Rectal smooth muscle tissue (tissue), 1 donor: ENCODE measurements around the gene GJA1.

ENCODE experiments used
- H3K27ac ChIP-seq: one replicate; pipeline ENCODE4 v1.7.0; 2013; ENCODE audit warnings: low read depth, low read length, inconsistent platforms
- H3K27me3 ChIP-seq: one replicate; pipeline ENCODE4 v1.7.0; 2013; ENCODE audit warnings: low read length; ENCODE audit not compliant: control insufficient read depth, insufficient read depth
- H3K36me3 ChIP-seq: one replicate; pipeline ENCODE4 v1.7.0; 2013; ENCODE audit warnings: low read length; ENCODE audit not compliant: control insufficient read depth, insufficient read depth
- H3K4me1 ChIP-seq: one replicate; pipeline ENCODE4 v1.7.0; 2013; ENCODE audit warnings: low read length; ENCODE audit not compliant: control insufficient read depth, insufficient read depth
- H3K4me3 ChIP-seq: one replicate; pipeline ENCODE4 v1.7.0; 2013; ENCODE audit warnings: low read length
- H3K9ac ChIP-seq: one replicate; pipeline ENCODE4 v1.7.0; 2013; ENCODE audit warnings: low read length

GJA1 gene

GRCh38 chr6:121465101-121465500, 29.7 kb downstream of the GJA1 start:
- H3K27me3 ChIP-seq: no peaks in the 10 kb centered on the region
- no peaks in the 10 kb centered on the region for H3K36me3 ChIP-seq
- H3K4me1 ChIP-seq: no peaks in the 10 kb centered on the region
- H3K4me3 ChIP-seq: no peak overlapping the region
- no peak overlapping the region for H3K27ac ChIP-seq
- no peak overlapping the region for H3K9ac ChIP-seq

DNA sequence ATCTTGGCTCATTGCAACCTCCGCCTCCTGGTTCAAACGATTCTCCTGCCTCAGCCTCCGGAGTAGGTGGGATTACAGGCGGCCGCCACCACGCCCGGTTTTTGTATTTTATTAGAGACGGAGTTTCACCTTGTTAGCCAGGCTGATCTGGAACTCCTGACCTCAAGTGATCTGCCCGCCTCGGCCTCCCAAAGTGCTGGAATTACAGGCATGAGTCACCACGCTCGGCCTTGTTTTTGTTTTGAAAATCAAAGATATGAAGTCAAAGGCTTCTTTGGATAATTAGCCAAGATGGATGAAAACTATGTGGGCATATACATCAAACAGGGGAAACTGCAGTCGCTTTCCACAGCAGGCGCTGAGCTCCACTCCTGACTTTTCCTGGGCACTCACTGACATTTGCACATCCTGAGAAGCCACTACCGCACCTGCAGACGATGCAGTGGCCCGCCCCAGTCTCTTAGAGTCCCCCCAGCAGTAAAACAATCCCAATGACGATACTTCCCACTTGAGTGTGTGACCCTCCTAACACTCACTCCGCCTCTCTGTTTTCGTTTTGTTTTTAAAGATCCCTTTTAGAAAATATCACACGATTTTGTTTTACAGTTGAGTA, 44.1 kb downstream of the GJA1 start:
- Histone ChIP-seq H3K27me3 (no peaks in the 10 kb centered on the region), H3K27ac (no peak overlapping the region), H3K4me1 (no peaks in the 10 kb centered on the region), H3K9ac (no peak overlapping the region), H3K4me3 (no peak overlapping the region), H3K36me3 (no peaks in the 10 kb centered on the region)

- H3K36me3 ChIP-seq: no peaks in the 10 kb centered on the region
- no peaks in the 10 kb centered on the region for H3K4me1 ChIP-seq
- no peak overlapping the region for H3K27ac ChIP-seq
- H3K27me3 ChIP-seq: no peaks in the 10 kb centered on the region
- H3K9ac ChIP-seq: no peak overlapping the region
- no peak overlapping the region for H3K4me3 ChIP-seq
Measured at GRCh38 chr6:121480099-121480713, 44.8 kb downstream of the GJA1 start.

DNA sequence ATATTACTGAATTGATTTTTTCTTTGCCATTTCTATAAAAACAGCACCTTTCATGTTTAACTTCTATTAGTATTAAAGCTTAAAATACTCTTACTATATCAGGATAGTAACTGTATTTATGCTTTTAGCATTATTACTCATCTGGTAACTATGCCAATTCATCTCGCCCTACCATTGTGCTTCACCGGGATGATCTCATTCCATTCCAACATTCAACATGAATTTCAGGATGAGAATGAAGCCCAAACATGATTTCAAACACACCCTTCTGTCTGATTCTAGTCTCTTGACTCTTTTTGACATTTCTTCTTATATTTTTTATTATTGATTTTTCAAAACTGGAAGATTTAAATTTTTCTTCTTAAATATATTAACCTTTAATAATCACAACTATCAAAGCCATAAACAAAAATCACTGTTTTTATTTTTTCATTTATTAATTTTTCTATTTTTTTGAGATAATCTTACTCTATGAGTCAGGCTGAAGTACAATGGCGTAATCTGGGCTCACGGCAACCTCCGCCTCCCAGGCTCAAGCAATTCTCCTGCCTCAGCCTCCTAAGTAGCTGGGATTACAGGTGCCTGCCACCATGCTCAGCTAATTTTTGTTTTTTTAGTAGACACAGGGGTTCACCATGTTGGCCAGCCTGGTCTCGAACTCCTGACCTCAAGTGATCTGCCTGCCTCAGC, 46.7 kb downstream of the GJA1 start:
- Histone ChIP-seq H3K36me3 (no peaks in the 10 kb centered on the region), H3K9ac (no peak overlapping the region), H3K4me3 (no peak overlapping the region), H3K4me1 (no peaks in the 10 kb centered on the region), H3K27ac (no peak overlapping the region), H3K27me3 (no peaks in the 10 kb centered on the region)

DNA sequence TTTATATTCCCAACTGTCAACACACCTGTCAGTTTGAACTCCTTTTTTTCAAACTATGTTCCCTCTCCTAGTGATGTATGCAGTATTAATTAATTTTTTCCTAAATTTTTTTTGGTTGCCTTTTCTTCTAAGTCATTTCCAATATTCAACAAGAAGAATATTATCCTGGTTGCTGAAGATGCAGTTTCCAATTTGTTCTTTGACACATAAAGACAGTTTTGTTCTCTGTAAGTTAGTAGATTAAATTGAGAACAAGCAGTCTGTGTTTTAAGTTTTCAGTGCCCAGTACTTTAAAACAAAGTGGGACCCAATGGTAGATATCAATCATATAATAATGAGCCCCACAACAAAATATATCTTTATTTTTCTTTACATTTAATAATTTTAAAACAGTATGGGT, 47.3 kb downstream of the GJA1 start:
- Histone ChIP-seq H3K4me1 (no peaks in the 10 kb centered on the region), H3K27me3 (no peaks in the 10 kb centered on the region), H3K36me3 (no peaks in the 10 kb centered on the region), H3K9ac (no peak overlapping the region), H3K4me3 (no peak overlapping the region), H3K27ac (no peak overlapping the region)

DNA sequence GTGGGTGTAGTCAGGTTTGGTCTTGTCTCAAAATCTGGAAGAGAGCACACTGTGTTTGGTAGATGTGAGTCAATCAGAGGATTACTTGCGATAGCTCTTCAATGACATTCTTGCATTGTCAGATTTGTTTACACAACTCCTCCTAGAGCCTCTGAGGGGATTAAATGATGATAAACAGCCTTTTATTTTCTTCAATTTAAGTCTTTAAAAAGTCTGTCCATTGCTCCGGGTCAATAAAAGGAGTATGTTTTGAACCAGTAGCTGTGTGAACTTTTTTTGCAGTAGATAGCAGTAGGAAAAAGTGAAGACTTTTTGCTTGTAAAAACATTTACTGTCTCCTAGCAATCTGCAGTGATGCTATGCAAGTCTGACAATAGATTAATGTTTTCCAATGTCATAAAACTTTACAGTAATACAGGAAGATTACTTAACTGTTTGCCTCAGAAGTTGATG, 49.9 kb downstream of the GJA1 start:
- Histone ChIP-seq H3K27me3 (no peaks in the 10 kb centered on the region), H3K27ac (no peak overlapping the region), H3K9ac (no peak overlapping the region), H3K4me1 (no peaks in the 10 kb centered on the region), H3K4me3 (no peak overlapping the region), H3K36me3 (no peaks in the 10 kb centered on the region)

DNA sequence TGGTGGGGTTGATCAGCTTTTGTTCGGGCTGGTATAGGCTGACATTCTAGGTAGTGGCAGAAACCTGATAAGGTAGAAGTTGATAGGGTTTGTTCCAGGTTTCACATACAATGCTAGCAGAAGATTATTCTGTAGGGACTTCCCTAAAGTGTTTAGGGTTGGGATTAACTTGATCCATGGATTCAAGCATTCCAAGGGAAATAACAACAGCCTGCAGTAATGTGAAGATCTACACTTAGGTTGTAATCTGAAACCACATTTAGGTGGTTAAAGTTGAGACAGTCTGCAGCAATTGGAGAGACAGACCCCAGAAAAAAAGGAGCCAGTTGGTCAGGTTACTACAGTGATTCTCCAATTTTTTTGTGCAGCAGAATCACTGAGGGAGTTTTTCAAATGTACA, 56.1 kb downstream of the GJA1 start:
- no peak overlapping the region for H3K27ac ChIP-seq
- H3K4me3 ChIP-seq: no peak overlapping the region
- no peaks in the 10 kb centered on the region for H3K27me3 ChIP-seq
- H3K4me1 ChIP-seq: no peaks in the 10 kb centered on the region
- H3K36me3 ChIP-seq: no peaks in the 10 kb centered on the region
- no peak overlapping the region for H3K9ac ChIP-seq

DNA sequence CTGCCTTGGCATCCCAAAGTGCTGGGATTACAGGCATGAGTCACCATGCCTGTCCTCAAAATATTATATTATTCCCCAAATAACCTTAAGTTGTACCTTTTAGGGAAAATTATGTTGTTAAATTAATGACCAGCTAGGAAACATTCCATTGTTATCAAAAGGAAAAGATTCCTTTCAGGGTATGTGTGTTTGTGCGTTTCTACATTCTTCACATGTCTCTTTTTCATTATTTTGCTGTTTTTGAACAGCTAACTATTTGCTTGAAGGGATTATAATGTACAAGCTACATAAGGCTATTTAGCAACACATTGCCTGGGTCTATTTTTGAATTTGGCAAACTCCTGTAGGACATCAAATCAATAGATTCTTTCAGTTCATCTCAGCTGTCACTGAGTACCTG, 57.1 kb downstream of the GJA1 start:
- Histone ChIP-seq H3K4me3 (no peak overlapping the region), H3K4me1 (no peaks in the 10 kb centered on the region), H3K27ac (no peak overlapping the region), H3K27me3 (no peaks in the 10 kb centered on the region), H3K36me3 (no peaks in the 10 kb centered on the region), H3K9ac (no peak overlapping the region)

- Histone ChIP-seq H3K9ac (no peak overlapping the region), H3K4me3 (no peak overlapping the region), H3K36me3 (no peaks in the 10 kb centered on the region), H3K4me1 (no peaks in the 10 kb centered on the region), H3K27ac (no peak overlapping the region), H3K27me3 (no peaks in the 10 kb centered on the region)
Measured at GRCh38 chr6:121497970-121498375, 62.5 kb downstream of the GJA1 start.

DNA sequence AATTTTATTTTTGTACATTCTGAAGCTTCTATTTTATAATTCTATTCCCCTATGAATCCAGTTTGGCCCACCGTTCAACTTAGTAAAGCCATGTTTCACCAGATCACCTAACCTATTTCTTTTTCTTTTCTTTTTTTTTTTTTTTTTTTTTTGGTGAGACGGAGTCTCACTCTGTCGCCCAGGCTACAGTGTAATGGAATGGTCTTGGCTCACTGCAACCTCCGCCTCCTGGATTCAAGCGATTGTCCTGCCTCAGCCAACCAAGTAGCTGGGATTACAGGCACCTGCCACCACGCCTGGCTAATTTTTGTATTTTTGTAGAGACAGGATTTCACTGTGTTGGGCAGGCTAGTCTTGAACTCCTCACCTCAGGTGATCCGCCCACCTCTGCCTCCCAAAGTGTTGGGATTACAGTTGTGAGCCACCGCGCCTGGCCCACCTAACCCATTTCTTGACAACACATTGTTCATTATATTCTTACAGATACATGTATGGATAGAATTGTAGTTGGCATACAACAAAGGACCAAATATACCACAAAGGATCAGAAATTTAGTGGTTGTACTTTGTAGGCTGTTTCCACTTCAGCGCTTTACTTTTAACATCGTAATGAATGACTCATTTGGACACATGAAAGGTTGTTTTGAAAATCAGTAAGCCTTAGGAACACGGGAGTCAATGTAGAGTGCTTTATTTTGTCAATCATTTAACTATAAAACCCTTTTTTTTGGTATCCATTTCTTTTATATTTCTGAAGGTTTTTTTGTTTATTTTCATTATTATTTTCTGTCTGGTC, 63.2 kb downstream of the GJA1 start:
- H3K4me1 ChIP-seq: no peaks in the 10 kb centered on the region
- no peak overlapping the region for H3K27ac ChIP-seq
- no peak overlapping the region for H3K4me3 ChIP-seq
- H3K27me3 ChIP-seq: no peaks in the 10 kb centered on the region
- H3K36me3 ChIP-seq: no peaks in the 10 kb centered on the region
- H3K9ac ChIP-seq: no peak overlapping the region
